ENCODE results near the gene ZNF438. TPM values are rescaled to one million over a fixed set of nuclear protein-coding genes. Genes with fewer than 3 reads are reported as not detected.

Gene ZNF438
- total RNA-seq, 1 donor: 8.0 TPM

DNA sequence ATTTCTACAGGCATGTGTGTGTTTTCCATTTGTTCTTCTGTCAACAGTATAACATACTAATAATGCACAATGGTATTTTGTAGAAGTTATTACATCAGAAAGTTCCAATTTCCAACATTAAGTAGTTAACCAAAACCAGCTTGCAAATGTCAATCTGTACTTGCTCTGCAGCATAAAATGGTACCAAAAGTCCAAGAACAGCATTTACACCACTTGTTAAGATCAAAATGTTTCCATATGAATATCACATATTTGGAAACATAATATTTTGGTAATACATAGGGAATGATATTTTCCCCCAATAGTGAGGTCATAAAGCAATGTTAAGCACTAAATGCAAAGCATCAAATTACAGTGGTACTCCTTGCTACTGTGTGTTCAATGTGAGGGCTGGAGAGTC, 162.1 kb downstream of the ZNF438 start:
- no peak for DNase-seq (ENCODE audit: low read depth)
- no peak for TF ChIP-seq CTCF (IDR thresholded peaks at IDR 0.05; ENCODE audit: insufficient read depth, low read length)
- no peak overlapping the region for H3K4me3 ChIP-seq (ENCODE audit: low read depth, low read length)

DNA sequence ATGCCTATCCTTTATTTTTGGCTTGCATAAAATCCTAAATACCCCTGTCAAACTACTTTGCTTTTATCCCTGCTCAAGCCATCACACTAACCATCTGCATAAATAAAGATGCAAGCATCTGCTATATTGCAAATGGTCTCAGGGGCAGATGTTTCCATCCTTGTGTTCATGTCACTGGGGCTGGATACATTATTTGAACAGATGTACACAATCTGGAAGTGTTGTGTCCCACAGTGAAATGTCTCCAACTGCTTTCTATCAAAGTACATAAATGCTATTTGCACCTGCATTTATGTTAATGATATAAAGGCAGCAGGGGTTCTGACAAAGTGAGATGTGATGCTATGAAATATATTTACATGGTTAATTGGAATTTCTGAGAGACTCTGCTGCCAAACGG, 163.1 kb downstream of the ZNF438 start:
- TF ChIP-seq CTCF (IDR thresholded peaks at IDR 0.05; ENCODE audit: insufficient read depth, low read length): no peak
- no peak for DNase-seq (ENCODE audit: low read depth)
- no peak overlapping the region for H3K4me3 ChIP-seq (ENCODE audit: low read depth, low read length)

GRCh38 chr10:30866896-30867295, 164.8 kb downstream of the ZNF438 start:
- DNase-seq (ENCODE audit: low read depth): no peak
- TF ChIP-seq CTCF (IDR thresholded peaks at IDR 0.05; ENCODE audit: insufficient read depth, low read length): no peak
- no peak overlapping the region for H3K4me3 ChIP-seq (ENCODE audit: low read depth, low read length)

DNA sequence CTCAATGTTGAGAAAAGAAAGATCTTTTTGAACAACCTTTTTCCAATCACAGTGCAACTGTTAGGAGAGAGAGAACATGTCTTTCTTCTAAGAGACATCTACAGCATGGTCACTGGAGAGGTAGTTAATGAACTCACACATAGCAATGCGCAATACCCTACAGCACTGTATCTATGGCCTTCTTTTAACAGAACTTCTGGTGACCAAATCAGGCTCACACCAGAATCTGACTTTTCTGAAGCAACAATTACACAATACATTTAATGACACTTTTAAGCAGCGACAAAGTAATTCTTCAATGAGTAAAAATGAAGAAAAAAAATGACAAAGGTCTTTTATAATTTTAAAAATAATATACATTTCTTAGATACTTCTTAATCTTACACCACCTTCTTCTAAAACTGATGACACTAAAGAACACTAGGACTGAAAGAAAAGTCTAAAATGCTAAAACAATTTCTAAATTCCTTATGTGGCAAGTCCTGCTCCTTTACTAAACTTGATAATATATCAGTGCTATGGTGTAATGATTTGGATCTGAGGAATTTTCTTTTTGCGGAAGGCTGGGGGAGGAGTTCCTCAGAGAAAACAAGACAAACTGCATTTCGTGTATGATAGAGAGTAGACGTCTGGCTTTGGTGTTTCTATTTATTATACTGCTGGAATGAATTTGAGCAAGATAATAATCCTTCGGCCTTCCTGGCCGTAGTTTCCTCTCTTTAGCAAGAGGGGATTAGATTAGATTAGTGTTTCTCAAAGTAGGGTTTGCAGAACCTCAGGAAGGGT, 166.3 kb downstream of the ZNF438 start:
- no peak for TF ChIP-seq CTCF (IDR thresholded peaks at IDR 0.05; ENCODE audit: insufficient read depth, low read length)
- DNase-seq (ENCODE audit: low read depth): peak; percentile 91
- no peak overlapping the region for H3K4me3 ChIP-seq (ENCODE audit: low read depth, low read length)

- no peak overlapping the region for H3K4me3 ChIP-seq (ENCODE audit: low read depth, low read length)
- no peak for TF ChIP-seq CTCF (IDR thresholded peaks at IDR 0.05; ENCODE audit: insufficient read depth, low read length)
- DNase-seq (ENCODE audit: low read depth): no peak
Measured at GRCh38 chr10:30863516-30864210, 168.0 kb downstream of the ZNF438 start.

GRCh38 chr10:30862486-30862885, 169.2 kb downstream of the ZNF438 start:
- no peak overlapping the region for H3K4me3 ChIP-seq (ENCODE audit: low read depth, low read length)
- peak; percentile 97 for DNase-seq (ENCODE audit: low read depth)
- TF ChIP-seq CTCF (IDR thresholded peaks at IDR 0.05; ENCODE audit: insufficient read depth, low read length): no peak
